NCI-H146 (cell line): ENCODE measurements around the gene BNC2.

Experiments
- DNase-seq: peaks from one replicate; lab custom pipeline; 2025; lab: John Stamatoyannopoulos, UW

The BNC2 gene

DNA sequence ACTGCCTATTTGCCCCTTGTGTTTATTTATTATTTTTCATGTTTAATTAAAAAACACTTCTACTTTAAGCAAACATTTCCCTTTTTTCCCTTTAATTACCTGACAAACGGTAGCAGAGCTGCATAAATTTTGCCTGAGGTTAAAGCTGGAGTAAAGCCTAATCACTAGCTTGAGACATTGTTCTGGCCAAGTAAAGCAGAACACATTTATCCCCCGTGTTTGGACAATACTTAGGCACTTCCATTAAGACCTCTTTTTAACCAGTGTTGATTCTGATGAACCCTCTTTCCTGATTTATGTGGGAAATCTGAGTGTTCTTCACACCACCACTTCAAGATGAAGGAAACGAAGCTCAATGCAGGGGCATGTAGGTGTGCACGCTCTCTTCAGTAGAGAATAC, 54.5 kb downstream of the BNC2 start:
- peak; percentile 22 for DNase-seq

DNA sequence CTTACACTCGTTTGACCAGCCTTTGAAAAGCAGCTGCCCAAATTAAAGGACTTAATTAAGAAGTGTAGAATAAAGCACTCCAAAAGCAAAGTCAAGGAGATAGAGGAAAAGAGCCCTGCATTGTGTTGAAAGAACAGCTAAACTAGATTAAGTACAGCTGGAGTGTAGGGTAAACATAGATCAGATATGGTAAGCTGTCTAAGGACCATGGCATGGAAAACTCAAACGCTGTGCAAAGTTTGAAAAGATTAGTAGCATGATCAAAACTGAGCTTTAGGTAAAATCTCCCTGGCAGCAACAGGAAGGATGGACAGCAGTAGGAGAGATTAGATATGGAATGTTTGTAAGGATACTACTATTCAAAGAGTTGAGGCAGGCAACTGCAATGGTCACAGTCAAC, 55.4 kb downstream of the BNC2 start:
- no peak for DNase-seq

DNA sequence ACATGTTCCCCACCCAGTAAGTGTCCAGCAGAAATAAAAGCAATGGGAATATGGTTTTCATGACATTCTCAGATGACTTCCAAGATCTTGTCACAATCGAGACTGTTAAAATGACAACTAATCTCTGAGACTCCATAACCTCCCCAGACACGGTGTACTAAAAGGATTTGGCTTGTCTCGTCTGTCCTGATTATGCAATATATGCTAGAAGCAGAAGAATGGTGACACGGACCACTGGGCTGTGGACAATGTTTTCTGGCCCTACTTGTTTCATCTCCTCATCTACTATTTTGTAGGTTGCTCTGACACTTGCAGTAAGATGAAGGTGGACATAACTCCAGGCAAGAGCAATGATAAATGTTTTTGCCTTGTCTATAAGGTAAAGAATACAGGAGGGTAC, 56.6 kb downstream of the BNC2 start:
- no peak for DNase-seq

DNA sequence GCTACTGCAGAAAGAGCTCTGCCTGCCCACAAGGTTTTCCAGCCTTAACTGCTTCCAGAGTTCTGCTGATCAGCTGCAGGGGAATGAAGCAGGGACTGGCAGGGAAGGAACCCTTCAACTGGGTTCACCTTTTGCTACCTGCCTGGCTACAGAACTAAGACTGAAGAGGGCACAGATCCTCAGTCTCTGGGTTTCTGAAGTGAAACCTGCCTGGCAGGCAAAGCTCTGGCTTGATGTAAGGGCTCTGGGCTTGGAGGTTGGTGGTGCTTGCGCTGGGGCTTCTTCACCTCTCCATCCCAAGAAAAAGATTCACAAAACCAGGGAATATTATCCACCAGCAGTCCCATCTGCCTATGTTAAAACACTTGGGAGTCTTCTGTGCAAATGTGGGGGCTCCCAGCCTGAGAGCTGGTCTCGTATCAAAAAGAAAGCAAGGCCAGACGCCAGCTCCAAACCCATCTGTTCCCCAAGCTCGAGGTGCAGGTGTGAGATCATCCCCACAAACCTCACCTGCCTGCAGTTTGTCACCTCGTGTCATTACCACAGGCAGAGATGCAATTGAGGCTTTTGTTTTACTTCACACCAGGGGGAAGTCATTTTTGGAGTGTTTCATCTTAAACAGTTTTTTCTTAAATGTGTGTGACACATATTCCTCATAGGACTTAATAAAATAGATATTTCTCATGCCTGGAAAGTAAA, 58.3 kb downstream of the BNC2 start:
- DNase-seq = peak; percentile 34

DNA sequence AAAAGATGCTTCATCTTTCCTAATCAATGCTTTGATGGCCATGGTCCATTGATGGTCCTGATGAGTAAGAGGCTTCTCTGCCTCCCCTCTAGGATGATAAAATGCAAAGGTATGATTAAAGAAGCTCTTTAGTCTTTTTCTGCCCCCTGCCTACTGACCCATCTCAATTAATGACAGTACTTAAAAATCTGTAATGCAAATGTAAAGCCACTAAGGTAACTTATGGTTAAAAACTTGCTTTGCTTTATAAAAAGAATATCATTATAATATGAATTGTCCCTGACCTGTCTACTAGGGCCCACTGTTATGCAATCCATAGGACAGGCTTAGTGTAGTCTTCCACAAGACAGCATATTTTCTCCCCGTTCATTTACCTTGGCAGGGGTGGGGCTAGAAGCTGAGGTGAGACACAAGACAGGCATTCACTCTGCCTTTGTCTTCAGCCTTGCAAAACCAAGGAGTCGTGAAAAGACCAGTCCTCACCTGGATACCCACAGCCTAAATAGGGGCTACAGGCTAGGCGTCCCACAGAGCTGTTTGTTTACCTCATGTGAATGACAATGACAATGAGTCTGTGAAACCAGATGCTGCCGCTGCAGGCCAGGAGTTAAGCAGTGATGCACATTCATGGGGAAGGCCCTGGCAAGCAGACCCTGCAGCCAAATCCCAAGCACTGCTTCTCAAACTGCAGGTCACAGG, 60.4 kb downstream of the BNC2 start:
- peak; percentile 73 for DNase-seq

DNA sequence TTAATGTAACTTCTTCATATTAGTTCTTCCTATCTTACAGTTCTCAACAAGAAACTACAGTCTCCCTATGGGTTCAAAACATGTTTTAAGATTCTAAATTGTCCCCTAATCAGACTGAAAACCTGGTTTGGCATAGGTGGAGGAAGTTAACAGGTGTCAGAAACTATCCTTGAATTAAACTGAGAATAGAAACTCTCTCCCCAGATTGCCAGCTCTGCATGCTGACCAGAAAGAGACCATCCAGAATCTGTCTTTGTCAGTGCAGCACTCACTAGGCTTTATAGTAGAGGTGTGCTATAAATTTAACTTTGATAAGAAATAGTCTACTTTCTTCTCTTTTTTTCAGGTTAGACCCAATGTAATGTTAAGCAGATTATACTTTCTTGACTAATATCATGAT, 63.8 kb downstream of the BNC2 start:
- no peak for DNase-seq

DNA sequence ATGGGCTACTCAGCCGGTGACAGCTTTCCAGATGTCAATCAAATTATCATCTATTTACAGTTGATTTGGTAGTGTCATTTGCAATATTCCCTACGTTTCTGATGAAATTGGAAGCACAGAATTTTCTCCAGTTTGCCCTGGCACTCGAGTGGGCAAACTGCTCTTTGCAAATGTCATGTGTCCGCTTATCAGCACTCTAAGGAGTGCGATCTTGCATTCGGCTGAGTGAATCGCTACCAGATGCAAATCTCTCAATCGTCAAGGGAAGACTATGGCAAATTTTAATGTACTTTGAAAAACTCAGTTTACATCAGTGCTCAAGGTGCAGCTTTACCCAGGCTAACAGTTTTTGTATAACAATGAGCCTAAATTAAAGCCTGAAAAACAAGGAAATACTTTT, 66.8 kb downstream of the BNC2 start:
- no peak for DNase-seq

DNA sequence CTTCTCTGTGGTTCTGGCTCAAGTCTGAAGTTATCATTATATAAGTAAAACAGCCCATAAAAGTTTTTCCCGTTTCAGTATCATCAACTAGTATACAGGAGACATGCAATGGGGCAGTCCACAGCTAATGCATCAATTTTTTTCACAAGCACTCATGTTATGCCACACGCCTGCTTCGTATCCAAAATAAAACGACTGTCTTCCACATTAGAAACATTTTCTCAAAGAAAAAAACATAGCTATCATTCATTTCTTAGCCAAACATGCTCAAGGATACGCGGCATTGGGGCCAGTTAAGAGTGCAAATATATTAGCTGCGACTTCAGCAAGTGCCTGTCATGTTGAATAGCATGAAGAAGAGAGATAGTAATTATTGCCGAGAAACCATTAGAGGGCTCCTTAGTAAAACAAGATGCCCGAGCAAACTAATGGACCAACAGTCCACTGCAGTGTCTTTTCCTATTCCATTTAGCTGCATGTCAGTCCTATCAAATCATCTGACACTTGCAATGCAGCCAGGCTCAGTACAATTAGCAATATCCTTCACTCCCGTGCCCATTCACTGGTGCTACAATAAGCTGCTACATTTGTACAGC, 68.5 kb downstream of the BNC2 start:
- DNase-seq = no peak

DNA sequence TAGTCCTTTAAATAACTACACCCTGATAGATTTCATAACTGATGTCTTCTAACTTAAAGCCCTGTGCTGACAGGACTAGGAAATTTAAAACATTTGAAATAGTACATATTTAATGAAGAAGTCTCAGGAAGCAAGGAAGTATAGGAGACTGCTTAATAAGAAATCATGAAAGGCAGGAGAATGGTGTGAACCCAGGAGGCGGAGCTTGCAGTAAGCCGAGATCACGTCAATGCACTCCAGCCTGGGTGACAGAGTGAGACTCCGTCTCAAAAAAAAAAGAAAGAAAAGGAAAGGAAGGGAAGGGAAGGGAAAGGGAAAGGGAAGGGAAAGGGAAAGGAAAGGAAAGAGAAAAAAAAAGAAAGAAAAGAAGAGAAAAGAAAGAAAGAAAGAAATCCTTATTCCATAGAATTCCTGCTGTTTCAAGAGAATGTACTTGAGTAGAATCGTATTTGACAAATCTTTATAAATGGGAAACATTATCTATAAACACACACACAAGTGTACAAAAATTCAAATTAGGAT, 74.1 kb downstream of the BNC2 start:
- no peak for DNase-seq

DNA sequence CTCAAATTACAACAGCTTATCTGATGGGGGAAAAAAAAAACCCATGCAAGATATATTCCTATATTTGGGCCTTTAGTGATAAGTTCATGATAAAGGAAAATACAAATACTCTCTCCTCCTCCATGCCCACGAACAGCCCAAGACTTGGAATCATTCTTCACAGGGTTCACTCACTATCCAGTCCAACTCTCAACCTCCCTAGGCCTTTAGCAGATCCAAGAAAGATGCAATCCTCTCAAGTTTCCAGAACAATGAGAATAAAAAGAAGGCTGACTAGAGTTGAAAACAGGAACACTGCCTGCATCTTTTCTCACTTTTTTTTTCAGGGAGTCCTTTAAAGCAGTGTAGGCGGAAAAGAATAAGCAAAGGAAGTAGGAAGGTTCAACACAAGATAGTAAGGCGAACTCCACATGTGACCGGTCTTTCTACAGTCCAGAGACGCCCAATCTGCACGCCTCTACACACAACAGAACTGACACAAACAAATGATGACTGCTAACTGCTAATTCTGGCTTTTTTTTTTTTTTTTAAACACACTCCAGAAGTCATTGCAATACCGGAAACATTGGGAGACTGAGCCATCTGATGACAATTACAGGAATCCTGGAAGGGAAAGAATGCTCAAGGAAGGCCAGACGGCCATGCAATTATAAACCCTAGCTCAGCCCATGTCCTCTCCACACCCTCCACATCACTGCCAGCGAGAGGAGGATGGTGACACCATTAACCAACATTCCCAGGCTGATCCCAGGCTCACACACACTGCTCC, 75.4 kb downstream of the BNC2 start:
- DNase-seq = no peak

DNA sequence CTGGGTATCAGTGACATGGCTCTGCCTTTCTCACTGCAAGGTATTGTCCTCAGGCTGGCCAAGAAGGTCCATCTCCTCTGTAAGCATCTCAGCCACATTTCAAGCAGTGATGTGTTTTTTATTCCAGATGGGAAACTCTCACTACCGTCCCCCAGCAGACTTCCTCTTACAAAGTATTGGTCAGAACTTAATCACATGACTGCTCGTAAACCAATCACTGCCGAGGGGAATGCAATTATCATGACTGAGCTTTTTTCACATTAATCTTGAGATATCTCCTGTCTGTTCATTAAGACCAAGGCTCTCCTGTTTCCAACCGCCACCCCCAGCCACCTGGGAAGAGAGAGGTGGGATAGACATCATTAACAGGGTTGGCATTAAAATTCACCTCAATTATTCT, 76.4 kb downstream of the BNC2 start:
- DNase-seq = no peak

DNA sequence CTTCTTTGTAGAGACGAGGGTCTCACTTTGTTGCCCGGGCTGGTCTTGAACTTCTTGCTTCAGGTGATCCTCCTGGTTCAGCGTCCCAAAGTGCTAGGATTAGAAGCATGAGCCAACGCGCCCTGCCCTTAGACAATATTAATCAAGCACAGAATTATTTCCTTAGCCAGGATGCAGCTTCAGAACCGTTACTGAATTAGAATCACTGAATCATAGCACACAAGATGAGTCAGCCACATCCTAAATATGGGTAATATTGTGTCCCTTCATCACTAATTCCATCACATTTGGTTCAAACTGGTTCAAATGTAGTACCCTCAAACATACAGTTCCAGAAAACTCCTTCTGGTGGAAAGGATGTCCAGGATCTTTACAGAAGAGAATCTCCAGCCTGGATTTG, 82.7 kb downstream of the BNC2 start:
- DNase-seq = no peak

DNA sequence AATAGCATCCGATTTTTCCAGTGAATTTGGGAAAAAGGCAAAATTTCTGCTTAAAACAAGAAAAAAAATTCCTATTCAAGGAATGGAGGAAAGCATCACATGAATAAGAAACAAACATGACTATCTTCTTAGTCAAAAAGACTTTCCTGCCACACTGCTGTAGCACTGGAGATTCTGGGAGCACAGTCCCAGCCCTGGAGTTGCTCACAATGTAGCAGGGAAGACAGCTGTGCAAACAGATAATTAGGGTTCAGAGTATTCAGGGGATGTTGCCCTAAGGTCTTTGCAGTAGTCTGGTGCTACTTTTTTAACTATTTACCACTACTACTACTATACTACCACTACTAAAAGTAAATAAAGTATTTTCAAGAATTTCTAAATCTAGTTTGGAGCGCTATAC, 86.5 kb downstream of the BNC2 start:
- DNase-seq = peak; percentile 25

DNA sequence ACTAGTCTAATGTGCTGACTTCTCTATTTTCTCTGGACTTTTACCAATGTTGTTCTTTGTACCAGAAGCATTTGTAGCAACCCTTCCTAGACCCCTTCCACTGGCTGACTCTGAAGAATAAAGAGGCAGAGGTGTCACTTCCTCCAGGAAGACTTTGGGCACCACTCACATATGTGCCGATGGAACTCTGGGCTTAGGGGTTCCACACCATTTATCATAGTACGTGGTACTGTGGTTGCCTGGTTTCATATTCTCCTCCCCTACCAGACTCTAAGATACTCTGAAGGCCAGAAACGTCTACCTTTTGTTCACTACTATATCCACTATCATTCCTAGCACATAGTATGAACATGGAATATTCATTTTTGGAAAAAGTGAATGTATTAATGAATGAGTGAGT, 88.0 kb downstream of the BNC2 start:
- no peak for DNase-seq

DNA sequence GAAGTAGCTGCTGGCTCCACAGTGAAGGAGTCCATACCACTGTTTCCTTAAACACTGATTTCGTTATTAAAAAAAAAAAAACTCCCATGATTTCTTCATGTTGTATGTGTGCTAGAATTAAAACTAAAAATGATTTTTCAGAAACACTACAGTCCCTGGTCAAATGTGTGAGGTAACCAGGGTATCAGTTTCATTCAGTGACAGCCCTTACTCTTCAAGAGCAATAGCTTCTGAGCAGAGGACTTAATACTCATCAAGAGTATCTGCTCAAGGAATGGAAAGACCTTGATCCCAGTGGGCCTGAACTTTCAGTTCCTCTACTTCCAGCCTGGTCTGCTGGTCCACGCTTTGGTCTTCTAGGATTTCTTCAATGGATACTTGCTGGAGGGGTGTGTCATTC, 95.1 kb downstream of the BNC2 start:
- no peak for DNase-seq

DNA sequence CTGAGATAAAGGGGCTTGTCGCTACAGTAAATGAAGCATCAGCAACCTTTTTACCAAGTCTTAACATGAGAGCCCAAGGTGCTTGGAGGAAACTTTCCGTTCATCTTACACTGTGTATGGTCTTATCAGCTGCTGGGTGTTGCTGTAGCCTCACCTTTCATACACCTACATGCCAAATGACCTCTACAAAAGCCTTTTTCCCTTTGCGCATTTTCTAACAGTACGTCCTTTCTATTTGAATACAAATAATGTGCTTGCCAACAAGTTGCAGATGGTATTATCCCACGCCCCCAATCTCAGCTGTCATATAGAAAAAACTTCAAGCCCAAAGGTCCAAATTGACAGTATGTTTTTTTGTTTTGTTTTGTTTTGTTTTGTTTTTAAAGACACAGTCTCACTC, 96.9 kb downstream of the BNC2 start:
- no peak for DNase-seq

DNA sequence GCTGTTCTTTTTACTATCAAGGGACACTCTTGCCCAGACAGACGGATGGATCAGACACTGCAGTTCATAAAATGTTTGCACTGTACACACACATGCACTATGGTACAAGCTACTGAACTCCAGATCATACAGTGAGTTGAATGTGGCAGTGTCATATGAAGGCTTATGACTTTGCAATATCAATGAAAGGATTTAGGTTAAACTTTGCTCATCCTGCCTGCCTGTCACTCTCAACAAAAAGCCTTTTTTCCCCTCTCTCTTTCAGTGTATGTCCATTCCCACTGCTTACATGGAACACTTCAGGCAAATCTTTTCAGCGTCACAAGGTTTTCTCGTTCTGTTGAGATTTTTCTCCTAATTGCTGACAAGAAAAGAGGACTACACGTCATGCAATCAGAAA, 97.4 kb downstream of the BNC2 start:
- DNase-seq = no peak

DNA sequence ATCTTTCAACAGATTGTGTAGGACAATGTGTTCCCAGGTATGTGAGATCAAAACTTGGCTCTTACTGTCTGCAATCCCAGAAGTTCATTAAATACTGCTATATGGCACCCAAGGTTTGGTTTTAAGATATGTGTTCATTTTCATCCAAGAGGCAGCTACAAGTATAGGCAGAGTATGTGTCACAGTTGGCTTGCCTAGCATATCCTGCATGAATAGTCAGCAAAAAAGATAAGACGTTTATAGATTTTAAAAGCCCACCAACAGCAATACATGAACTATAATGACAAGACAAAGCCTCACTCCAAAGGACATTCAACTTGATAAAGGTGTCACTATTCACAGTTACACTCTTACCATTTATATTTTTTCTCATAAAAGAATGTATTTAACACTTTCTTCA, 99.1 kb downstream of the BNC2 start:
- no peak for DNase-seq

DNA sequence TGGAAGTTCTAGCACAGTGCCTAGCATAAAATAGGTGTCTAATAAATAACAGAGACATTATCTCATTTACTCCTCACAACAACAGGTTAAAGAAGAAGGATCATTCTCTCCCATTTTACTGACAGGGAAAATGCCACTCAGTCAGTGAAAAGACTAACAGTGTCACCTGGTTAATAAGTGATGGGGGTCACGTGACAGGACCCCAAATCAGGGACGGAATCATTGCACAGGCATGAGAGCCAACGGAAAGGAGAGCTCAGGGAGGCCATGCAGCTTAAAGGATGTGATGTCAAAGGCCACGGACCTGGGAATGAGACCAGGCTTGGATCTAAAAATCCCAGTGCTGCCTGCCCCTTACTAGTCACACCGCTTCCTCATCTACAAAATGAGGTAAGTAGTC, 101.2 kb downstream of the BNC2 start:
- no peak for DNase-seq

DNA sequence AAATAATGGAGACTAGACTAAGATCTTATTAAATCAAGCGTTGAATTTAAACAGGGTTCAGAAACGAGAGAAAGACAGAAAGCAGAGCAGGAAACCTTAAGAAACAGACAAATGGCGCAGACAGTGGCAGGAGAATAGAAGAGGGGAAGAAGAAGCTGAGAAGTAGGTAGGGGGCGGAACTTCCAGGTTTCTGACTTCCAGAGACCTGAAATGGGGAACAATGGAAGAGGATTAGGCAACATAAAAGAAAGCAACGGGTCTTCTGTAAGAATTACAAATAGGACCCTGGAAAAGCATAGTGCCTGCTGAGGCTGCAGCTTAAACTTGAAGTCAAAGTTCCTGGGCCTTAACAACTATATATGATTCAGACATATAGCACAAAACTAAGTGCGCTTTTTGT, 101.7 kb downstream of the BNC2 start:
- no peak for DNase-seq

DNA sequence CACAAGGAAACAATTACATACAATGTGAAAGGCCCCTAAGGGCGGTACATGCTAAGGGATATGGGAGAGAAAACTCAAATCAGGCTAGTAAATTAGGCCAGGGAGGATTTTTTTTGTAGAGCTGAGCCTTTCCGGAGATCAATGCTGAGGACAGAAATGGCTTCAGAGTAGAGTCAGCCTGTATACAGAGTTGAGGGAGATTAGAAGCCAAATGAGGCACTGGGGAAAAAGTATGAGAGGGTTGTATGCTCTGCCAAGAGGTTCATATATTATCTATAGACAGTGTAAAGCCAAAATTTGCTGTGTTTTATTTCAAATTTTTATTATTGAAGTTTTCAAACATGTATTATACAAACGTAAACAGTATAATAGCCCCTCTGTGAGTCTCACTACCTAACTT, 103.1 kb downstream of the BNC2 start:
- DNase-seq = no peak

DNA sequence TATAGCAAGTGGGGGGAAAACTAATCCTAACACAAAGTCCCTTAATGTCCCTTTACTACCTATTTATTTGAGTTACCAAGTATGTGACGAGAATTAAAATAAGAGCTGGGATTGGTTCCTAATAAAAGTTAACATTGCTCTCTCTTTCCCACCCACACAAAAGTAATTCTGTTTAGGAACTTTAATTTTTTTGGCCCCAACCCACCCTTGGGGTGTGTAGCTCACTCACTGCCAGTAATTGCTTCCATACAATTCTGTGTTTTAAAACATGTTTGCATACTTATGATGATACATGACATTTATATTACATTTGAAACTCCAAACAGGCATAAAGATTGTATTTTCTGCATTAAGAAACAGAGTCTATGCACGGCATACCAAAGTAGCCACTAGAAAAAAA, 106.5 kb downstream of the BNC2 start:
- DNase-seq = no peak
